ENCODE results near the gene DENND1A.

Gene DENND1A

GRCh38 chr9:123360161-123361085 is 569.5 kb downstream of the DENND1A start:
- Histone ChIP-seq H4K8ac (ENCODE audit: low read depth, low read length) (no peak overlapping the region), H2BK120ac (ENCODE audit: low read depth, low read length) (peak overlapping the region; percentile 78), H3K4me3 (ENCODE audit: low read length in 2 of 2) (peak overlapping the region in 1 of 2 donors; percentile 27), H3K9me3 (replicated peaks in 1 of 2; ENCODE audit: control insufficient read depth in 2 of 2, insufficient read depth in 1 of 2, low read depth in 1 of 2, low read length in 2 of 2) (no peaks in the 10 kb centered on the region), H2AK5ac (ENCODE audit: low read depth, low read length) (peak overlapping the region; percentile 10), H3K4ac (ENCODE audit: low read length) (no peak overlapping the region), H3K4me2 (ENCODE audit: insufficient read depth, low read length, poor library complexity, severe bottlenecking) (no peak overlapping the region), H2BK15ac (ENCODE audit: low read length) (peak overlapping the region; percentile 81), H3K14ac (ENCODE audit: low read length) (no peak overlapping the region), H3K27me3 (ENCODE audit: control insufficient read depth in 3 of 3, insufficient read depth in 3 of 3, low read depth in 1 of 3, low read length in 3 of 3) (no peaks in the 10 kb centered on the region), H2AFZ (ENCODE audit: low read length) (no peak overlapping the region), H3K27ac (replicated peaks; ENCODE audit: low read length) (peak overlapping the region; percentile 70), H4K91ac (ENCODE audit: low read depth, low read length, poor library complexity) (no peak overlapping the region), H3K36me3 (replicated peaks in 1 of 2; ENCODE audit: control insufficient read depth in 2 of 2, insufficient read depth in 2 of 2, low read length in 2 of 2) (peaks cover 15 to 42% of the 10 kb centered on the region in 2 donors), H3K79me1 (ENCODE audit: low read depth, low read length) (peaks cover 10% of the 10 kb centered on the region), H3K4me1 (ENCODE audit: control insufficient read depth in 2 of 2, insufficient read depth in 1 of 2, low read depth in 1 of 2, low read length in 2 of 2) (peaks cover 59 to 63% of the 10 kb centered on the region in 2 donors), H2BK12ac (ENCODE audit: low read length) (no peak overlapping the region), H3K23ac (ENCODE audit: low read depth, low read length, poor library complexity) (no peak overlapping the region), H3K18ac (ENCODE audit: low read length) (peak overlapping the region; percentile 73), H3K9ac (ENCODE audit: low read depth, low read length, poor library complexity) (no peak overlapping the region), H2BK5ac (ENCODE audit: low read length) (peak overlapping the region; percentile 2)
- no CpG with 5 or more reads among the region's 22 CpGs for WGBS, 2 donors (ENCODE audit: extremely low coverage in 2 of 2, insufficient read length in 2 of 2, insufficient replicate concordance in 1 of 2)
- peak; percentile 95 for DNase-seq (ENCODE audit: low spot score)

GRCh38 chr9:123359546-123359945 is 570.4 kb downstream of the DENND1A start:
- H3K4me2 ChIP-seq (ENCODE audit: insufficient read depth, low read length, poor library complexity, severe bottlenecking), result no peak overlapping the region
- no peak overlapping the region for H2AFZ ChIP-seq (ENCODE audit: low read length)
- H3K4me3 ChIP-seq (ENCODE audit: low read length in 2 of 2), result no peak overlapping the region
- H4K8ac ChIP-seq (ENCODE audit: low read depth, low read length), result no peak overlapping the region
- H3K36me3 ChIP-seq (replicated peaks in 1 of 2; ENCODE audit: control insufficient read depth in 2 of 2, insufficient read depth in 2 of 2, low read length in 2 of 2), result peaks cover 13 to 34% of the 10 kb centered on the region in 2 donors
- H3K4me1 ChIP-seq (ENCODE audit: control insufficient read depth in 2 of 2, insufficient read depth in 1 of 2, low read depth in 1 of 2, low read length in 2 of 2), result peaks cover 58 to 65% of the 10 kb centered on the region in 2 donors
- no peak for DNase-seq (ENCODE audit: low spot score)
- no peak overlapping the region for H3K4ac ChIP-seq (ENCODE audit: low read length)
- no peak overlapping the region for H3K9ac ChIP-seq (ENCODE audit: low read depth, low read length, poor library complexity)
- no peak overlapping the region for H3K23ac ChIP-seq (ENCODE audit: low read depth, low read length, poor library complexity)
- peaks cover 8% of the 10 kb centered on the region for H3K79me1 ChIP-seq (ENCODE audit: low read depth, low read length)
- no peak overlapping the region for H2BK5ac ChIP-seq (ENCODE audit: low read length)
- H3K27ac ChIP-seq (replicated peaks; ENCODE audit: low read length), result peak overlapping the region; percentile 36
- no peak overlapping the region for H3K14ac ChIP-seq (ENCODE audit: low read length)
- no peak overlapping the region for H4K91ac ChIP-seq (ENCODE audit: low read depth, low read length, poor library complexity)
- no peak overlapping the region for H2BK120ac ChIP-seq (ENCODE audit: low read depth, low read length)
- H3K27me3 ChIP-seq (ENCODE audit: control insufficient read depth in 3 of 3, insufficient read depth in 3 of 3, low read depth in 1 of 3, low read length in 3 of 3), result no peaks in the 10 kb centered on the region
- no CpG with 5 or more reads among the region's 3 CpGs for WGBS, 2 donors (ENCODE audit: extremely low coverage in 2 of 2, insufficient read length in 2 of 2, insufficient replicate concordance in 1 of 2)
- H2BK15ac ChIP-seq (ENCODE audit: low read length), result no peak overlapping the region
- no peak overlapping the region for H2BK12ac ChIP-seq (ENCODE audit: low read length)
- H3K9me3 ChIP-seq (replicated peaks in 1 of 2; ENCODE audit: control insufficient read depth in 2 of 2, insufficient read depth in 1 of 2, low read depth in 1 of 2, low read length in 2 of 2), result no peaks in the 10 kb centered on the region
- H3K18ac ChIP-seq (ENCODE audit: low read length), result no peak overlapping the region
- H2AK5ac ChIP-seq (ENCODE audit: low read depth, low read length), result peak overlapping the region; percentile 6

GRCh38 chr9:123359106-123359505 is 570.8 kb downstream of the DENND1A start:
- Histone ChIP-seq H4K8ac (ENCODE audit: low read depth, low read length) (no peak overlapping the region), H3K9me3 (replicated peaks in 1 of 2; ENCODE audit: control insufficient read depth in 2 of 2, insufficient read depth in 1 of 2, low read depth in 1 of 2, low read length in 2 of 2) (no peaks in the 10 kb centered on the region), H4K91ac (ENCODE audit: low read depth, low read length, poor library complexity) (no peak overlapping the region), H3K4me2 (ENCODE audit: insufficient read depth, low read length, poor library complexity, severe bottlenecking) (no peak overlapping the region), H3K9ac (ENCODE audit: low read depth, low read length, poor library complexity) (no peak overlapping the region), H3K79me1 (ENCODE audit: low read depth, low read length) (peaks cover 8% of the 10 kb centered on the region), H3K14ac (ENCODE audit: low read length) (no peak overlapping the region), H2BK15ac (ENCODE audit: low read length) (no peak overlapping the region), H2BK5ac (ENCODE audit: low read length) (peak overlapping the region; percentile 67), H3K18ac (ENCODE audit: low read length) (peak overlapping the region; percentile 73), H3K4ac (ENCODE audit: low read length) (no peak overlapping the region), H3K23ac (ENCODE audit: low read depth, low read length, poor library complexity) (no peak overlapping the region), H3K27ac (replicated peaks; ENCODE audit: low read length) (peak overlapping the region; percentile 95), H2BK12ac (ENCODE audit: low read length) (no peak overlapping the region), H3K27me3 (ENCODE audit: control insufficient read depth in 3 of 3, insufficient read depth in 3 of 3, low read depth in 1 of 3, low read length in 3 of 3) (no peaks in the 10 kb centered on the region), H2BK120ac (ENCODE audit: low read depth, low read length) (peak overlapping the region; percentile 9), H3K36me3 (replicated peaks in 1 of 2; ENCODE audit: control insufficient read depth in 2 of 2, insufficient read depth in 2 of 2, low read length in 2 of 2) (peaks cover 12 to 29% of the 10 kb centered on the region in 2 donors), H2AK5ac (ENCODE audit: low read depth, low read length) (peak overlapping the region; percentile 71), H3K4me3 (ENCODE audit: low read length in 2 of 2) (peak overlapping the region in 1 of 2 donors; percentile 89), H2AFZ (ENCODE audit: low read length) (no peak overlapping the region), H3K4me1 (ENCODE audit: control insufficient read depth in 2 of 2, insufficient read depth in 1 of 2, low read depth in 1 of 2, low read length in 2 of 2) (peaks cover 55 to 61% of the 10 kb centered on the region in 2 donors)
- no CpG with 5 or more reads among the region's 2 CpGs for WGBS, 2 donors (ENCODE audit: extremely low coverage in 2 of 2, insufficient read length in 2 of 2, insufficient replicate concordance in 1 of 2)
- DNase-seq (ENCODE audit: low spot score), result no peak

- peaks cover 7 to 21% of the 10 kb centered on the region in 2 donors for H3K36me3 ChIP-seq (replicated peaks in 1 of 2; ENCODE audit: control insufficient read depth in 2 of 2, insufficient read depth in 2 of 2, low read length in 2 of 2)
- peaks cover 8% of the 10 kb centered on the region for H3K79me1 ChIP-seq (ENCODE audit: low read depth, low read length)
- H2BK120ac ChIP-seq (ENCODE audit: low read depth, low read length), result peak overlapping the region; percentile 22
- peaks cover 52 to 53% of the 10 kb centered on the region in 2 donors for H3K4me1 ChIP-seq (ENCODE audit: control insufficient read depth in 2 of 2, insufficient read depth in 1 of 2, low read depth in 1 of 2, low read length in 2 of 2)
- no peak overlapping the region for H3K9ac ChIP-seq (ENCODE audit: low read depth, low read length, poor library complexity)
- H3K27me3 ChIP-seq (ENCODE audit: control insufficient read depth in 3 of 3, insufficient read depth in 3 of 3, low read depth in 1 of 3, low read length in 3 of 3), result no peaks in the 10 kb centered on the region
- H3K9me3 ChIP-seq (replicated peaks in 1 of 2; ENCODE audit: control insufficient read depth in 2 of 2, insufficient read depth in 1 of 2, low read depth in 1 of 2, low read length in 2 of 2), result no peaks in the 10 kb centered on the region
- DNase-seq (ENCODE audit: low spot score), result peak; percentile 91
- WGBS, 2 donors (ENCODE audit: extremely low coverage in 2 of 2, insufficient read length in 2 of 2, insufficient replicate concordance in 1 of 2), result no CpG with 5 or more reads among the region's 10 CpGs
- no peak overlapping the region for H3K23ac ChIP-seq (ENCODE audit: low read depth, low read length, poor library complexity)
- peak overlapping the region; percentile 71 for H2AK5ac ChIP-seq (ENCODE audit: low read depth, low read length)
- peak overlapping the region; percentile 81 for H4K91ac ChIP-seq (ENCODE audit: low read depth, low read length, poor library complexity)
- peak overlapping the region; percentile 95 for H3K27ac ChIP-seq (replicated peaks; ENCODE audit: low read length)
- no peak overlapping the region for H3K4ac ChIP-seq (ENCODE audit: low read length)
- H3K14ac ChIP-seq (ENCODE audit: low read length), result no peak overlapping the region
- H2BK12ac ChIP-seq (ENCODE audit: low read length), result peak overlapping the region; percentile 78
- H2BK15ac ChIP-seq (ENCODE audit: low read length), result no peak overlapping the region
- peak overlapping the region; percentile 99 for H2BK5ac ChIP-seq (ENCODE audit: low read length)
- H3K18ac ChIP-seq (ENCODE audit: low read length), result peak overlapping the region; percentile 73
- no peak overlapping the region for H2AFZ ChIP-seq (ENCODE audit: low read length)
- H3K4me2 ChIP-seq (ENCODE audit: insufficient read depth, low read length, poor library complexity, severe bottlenecking), result peak overlapping the region; percentile 50
- peak overlapping the region in 1 of 2 donors; percentile 89 for H3K4me3 ChIP-seq (ENCODE audit: low read length in 2 of 2)
- no peak overlapping the region for H4K8ac ChIP-seq (ENCODE audit: low read depth, low read length)
These were observed 571.6 kb downstream of the DENND1A start for GRCh38 chr9:123358181-123358905.

Data from neuronal stem cell (in vitro differentiated cells).